ENCODE measurements around the gene LTBP4.
A peak's percentile ranks its signal among the peaks of the same experiment; 100 is the strongest.

The LTBP4 gene

DNA sequence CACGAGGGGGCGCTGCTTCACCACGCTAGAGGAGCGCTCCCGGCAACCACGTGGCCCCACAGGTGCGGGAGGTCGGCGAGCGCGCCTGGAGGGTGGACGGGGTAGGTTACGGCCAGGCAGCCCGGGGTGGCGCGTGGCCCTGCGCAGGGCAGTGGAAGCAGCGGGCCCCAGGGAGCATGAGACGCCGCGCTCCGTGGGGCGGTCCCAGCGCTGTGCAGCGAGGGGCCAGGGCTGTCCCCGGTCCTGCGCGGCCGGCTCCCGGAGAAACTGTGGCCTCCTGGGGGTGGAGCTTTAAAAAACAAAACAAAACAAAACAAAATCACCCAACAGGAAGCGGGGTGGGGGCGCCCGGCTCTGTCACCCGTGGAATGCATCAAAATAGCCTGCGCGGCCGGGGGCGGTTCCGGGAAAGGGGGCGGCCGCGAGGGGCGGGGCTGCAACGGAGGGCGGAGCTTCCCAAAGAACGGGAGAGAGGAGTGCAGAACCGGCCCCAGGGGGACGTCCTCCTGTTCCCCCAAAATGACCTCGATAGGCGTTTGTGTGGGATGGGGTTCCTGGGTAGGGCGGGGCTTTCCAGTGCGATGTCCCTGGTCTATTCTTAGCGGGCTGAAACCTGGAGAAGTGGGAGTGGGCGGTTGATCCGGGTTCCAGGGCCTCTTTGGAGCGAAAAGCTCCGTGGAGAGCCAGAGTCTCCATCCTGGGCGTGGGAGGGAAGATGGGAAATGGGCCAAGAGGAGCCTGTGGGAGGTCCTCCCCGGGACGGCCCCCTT is 61.9 kb downstream of the LTBP4 start:
- DNase-seq (ENCODE audit: low read depth in 2 of 2): peak; percentile 81 to 82

DNA sequence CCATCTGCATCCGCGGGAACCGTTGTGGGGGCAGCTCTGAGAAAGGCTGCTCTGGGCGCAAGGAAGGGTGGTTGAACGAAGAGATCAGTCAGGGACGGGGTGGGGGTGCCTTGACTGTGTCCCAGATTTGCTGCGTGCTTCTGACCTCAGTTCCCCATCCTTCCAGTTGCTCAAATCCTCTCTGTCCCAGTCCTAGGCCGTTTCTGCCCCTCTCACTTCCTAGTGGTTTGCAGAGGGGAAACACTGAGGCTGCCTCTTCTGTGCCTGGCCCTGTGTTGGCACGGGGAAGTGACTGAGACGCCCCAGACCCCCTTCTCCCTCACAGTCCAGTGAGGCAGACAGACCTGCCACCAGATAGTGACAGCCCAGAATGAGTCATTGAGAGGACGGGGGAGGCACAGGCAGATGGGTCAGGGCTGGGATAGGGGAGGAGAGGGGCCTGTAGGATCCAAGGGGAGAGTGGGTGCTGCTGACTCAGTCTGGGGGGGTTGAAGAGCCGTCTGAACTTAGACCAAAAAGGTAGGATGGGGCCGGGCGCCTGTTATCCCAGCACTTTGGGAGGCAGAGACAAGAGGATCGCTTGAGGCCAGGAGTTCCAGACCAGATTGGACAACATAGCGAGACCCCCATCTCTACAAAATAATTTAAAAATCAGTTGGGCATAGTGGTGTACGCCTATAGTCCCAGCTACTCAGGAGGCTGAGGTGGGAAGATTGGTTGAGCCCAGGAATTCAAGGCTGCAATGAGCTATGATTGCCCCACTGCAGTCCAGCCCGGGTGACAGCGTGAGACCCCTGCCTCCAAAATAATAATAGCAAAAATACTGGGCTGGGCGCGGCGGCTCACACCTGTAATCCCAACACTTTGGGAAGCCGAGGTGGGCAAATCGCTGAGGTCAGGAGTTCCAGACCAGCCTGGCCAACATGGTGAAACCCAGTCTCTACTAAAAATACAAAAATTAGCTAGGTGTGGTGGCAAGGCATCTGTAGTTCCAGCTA is 62.8 kb downstream of the LTBP4 start:
- DNase-seq (ENCODE audit: low read depth in 2 of 2): no peak

DNA sequence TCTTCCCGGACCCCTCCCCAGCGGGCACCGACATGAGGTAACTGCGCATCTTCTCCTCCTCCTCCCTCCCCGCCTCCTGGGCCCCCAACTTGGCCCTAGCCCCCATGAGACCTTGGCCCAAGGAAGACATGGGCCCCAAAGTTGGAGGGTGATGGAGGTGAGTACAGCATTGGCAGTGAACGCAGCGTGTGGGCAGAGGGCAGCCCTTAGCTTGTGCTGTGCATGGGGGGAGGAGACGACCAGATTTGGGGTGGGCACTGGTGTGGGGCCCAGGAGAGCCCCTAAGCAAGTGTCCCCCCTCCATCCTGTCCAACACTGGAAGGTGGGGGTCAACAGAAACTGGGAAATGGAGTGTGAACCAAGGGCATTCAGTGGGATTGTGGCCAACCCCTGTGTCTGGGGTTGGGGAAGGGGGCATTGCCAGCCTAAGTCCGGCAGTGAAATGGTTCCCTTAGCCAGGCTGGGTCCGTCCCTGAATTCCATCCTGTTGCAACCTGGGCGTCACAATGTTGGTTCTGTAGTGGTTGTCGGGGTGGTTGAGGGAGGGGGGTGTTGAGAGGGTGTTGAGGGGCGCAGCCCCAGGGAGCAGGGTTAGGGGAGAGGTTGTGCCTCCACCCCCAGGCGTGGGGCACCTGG is 65.8 kb downstream of the LTBP4 start:
- no peak for DNase-seq (ENCODE audit: low read depth in 2 of 2)

DNA sequence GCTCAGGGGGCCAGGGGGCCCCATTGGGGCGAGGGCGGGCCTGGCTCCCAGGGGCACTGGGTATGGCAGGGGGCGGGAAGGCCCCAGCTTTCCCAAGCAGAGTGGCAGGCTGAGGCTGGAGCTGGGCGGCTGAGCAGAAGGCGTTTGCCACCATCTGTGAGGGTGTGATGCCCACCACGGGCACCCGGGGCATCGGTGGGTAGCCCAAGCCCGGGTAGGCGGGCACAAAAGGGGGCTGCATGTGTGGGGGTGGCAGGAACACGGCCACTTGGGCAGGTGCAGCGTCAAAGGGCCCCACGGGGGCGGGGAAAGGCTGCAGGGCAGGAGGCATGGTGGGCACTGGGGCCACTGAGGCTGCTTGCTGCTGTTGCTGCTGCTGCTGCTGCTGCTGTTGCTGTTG is 66.4 kb downstream of the LTBP4 start:
- no peak for DNase-seq (ENCODE audit: low read depth in 2 of 2)

DNA sequence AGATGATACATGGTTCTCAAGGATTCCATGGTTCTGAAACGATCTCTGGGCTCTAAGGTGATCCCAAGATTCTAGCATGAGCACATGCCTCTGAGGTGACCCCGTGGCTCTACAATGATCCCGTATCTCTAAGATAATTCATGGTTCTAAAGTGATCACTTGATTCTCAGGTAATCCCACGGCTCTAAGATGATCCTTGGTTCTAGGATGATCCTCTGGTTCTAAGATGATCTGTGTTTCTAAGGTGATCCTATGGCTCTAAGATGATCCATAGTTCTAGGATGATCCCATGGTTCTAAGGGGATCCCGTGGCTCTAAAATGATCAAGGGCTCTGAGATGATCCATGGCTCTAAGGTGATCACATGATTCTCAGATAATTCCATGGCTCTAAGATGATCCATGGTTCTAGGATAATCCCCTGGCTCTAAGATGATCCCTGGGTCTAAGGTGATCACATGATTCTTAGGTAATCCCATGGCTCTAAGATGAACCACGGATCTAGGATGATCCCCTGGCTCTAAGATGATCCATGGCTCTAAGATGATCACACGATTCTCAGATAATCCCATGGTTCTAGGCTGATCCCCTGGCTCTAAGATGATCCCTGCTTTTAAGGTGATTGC is 67.9 kb downstream of the LTBP4 start:
- no peak for DNase-seq (ENCODE audit: low read depth in 2 of 2)

DNA sequence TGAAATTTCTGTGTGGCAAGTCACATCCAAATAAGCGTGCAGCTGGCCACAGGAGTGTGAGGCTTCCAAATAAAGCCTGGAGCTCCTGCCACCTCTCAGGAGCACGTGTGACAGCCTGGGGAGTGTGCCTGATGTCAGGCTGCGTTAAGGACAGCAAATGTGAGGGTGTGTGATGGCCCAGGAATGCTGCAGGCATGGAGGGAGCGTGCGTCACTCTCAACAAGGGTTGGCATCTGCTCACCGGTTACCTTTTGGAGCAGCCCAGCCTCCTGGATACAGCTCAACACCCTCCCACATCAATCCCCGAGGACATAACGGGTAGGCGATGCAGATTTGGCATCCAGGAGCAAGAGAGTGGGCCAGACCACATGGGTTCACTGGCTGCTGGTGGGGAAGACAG is 70.2 kb downstream of the LTBP4 start:
- DNase-seq (ENCODE audit: low read depth in 2 of 2): no peak

DNA sequence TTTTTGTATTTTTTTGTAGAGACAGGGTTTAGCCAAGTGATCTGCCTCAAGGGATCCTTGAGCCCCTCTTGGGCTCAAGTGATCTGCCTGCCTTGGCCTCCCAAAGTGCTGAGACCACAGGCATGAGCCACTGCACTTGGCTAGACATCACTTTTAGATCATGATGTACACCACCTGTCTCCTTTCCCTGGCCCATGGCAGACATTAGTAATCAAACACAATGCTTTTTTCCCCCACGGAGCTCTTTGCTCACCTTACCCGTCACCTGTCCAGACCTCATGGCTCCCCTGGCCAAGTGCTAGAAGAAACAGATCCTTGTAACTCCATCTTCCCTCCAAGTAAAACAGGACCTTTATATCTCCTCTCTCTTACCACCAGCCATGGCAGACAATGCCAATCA is 70.9 kb downstream of the LTBP4 start:
- no peak for DNase-seq (ENCODE audit: low read depth in 2 of 2)

DNA sequence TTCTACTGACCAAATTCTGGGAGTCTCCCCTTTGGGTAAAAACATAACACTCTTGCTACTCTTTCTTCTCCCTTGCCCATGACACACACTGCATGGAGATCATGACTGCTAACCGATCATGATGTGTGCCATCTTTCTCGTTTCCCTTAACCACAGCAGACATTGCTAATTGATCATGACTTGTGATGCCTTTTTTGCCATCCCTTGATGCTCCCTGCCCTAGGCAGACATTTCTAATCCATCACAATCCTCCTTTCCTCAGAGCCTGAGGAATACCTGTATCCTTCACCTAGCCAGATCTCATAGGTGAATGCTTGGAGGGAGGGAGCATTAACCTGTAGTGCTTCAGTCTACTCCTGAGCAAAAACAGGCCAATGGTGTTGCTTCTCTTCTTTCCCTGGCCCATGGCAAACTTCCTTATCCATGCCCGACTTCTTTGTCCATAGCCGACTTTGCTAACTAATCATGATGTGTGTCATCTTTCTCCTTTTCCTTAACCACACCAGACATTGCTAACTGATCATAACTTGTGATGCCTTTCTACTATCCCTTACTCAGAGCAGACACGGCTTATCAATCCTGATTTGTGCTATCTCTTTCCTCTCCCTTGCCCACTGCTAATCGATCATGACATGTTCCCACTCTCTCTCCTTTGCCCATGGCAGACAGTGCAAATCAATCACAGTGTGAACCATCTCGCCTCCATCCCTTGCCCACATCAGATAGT is 71.6 kb downstream of the LTBP4 start:
- no peak for DNase-seq (ENCODE audit: low read depth in 2 of 2)

DNA sequence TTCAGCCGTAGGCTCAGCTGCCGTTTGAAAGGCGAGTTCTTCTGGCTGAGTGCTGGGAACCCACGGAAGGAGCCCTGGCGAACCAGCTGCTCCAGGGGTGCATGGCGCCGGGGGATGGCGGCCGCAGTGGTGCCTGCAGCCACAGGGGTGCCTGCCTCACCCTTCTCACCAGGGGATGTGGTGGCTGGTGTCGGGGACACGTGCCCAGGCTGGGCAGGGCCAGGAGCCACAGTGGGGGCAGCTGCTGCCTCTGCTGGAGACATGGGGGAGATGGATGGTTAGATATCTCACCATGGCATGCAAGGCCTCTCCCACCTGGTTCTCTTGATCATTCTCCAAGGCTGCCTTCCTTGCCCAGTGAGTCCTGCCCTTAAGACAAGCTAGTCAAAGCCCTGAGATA is 72.2 kb downstream of the LTBP4 start:
- DNase-seq (ENCODE audit: low read depth in 2 of 2): no peak

DNA sequence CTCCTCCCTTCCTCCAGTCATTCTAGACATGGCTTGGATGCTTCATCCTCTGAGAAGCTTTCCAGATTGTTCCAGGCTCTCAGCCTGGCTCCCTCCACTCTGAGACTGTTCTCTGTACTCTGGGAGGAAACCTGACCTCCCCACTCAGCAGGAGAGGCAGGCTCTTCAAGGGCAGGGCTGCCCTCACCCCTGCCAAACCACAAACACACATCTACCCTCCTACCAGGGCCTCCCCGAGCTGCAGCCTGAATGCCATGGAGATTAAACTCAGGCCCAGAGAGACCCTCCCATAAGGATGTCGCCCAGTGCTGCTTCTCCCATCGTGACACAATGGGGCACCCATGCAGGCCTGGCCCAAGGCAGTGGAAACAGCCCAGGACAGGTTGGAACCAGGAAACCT is 73.1 kb downstream of the LTBP4 start:
- DNase-seq (ENCODE audit: low read depth in 2 of 2): no peak

DNA sequence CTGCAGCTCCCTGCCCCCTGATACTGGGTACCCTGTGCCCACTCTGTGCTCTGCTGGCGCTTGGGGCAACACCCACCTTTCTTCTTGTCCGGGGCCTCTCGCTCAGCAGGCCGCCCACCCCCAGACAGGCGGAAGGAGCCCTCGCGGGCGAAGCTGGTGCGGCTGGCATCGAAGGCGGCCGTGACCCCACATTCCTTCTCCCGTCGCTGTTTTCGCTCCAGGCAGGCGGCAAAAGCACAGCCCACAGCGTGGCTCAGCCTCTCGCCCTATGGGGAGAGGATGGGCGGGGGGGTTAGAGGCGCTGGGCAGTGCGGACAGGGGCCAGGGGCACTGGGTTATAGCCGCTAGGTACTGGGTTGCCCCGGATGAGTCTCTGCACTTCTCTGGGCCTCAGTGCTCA is 76.0 kb downstream of the LTBP4 start:
- no peak for DNase-seq (ENCODE audit: low read depth in 2 of 2)

Data from activated CD8-positive, alpha-beta memory T cell treated with anti-CD3 and anti-CD28 coated beads for 4 hours (primary cell).